HepG2 (cell line): ENCODE data around the gene NOL4L. TPM values are rescaled to one million over a fixed set of nuclear protein-coding genes. Genes with fewer than 3 reads are reported as not detected.

Experiments used
- ELF1 ChIP-seq: sonication (generic); formaldehyde crosslinking; IDR thresholded peaks from 2 replicates; pipeline ENCODE4 v1.4.0; 2020; ENCODE audit warnings: missing genetic modification reagents
- HOXA3 ChIP-seq: sonication (generic); formaldehyde crosslinking; IDR thresholded peaks from 2 replicates; pipeline ENCODE4 v1.5.0; 2020; ENCODE audit warnings: missing genetic modification reagents
- IKZF4 ChIP-seq: sonication (generic); formaldehyde crosslinking; IDR thresholded peaks from 2 replicates; pipeline ENCODE4 v1.5.1; 2020; ENCODE audit warnings: borderline replicate concordance, mild to moderate bottlenecking, low read depth, missing genetic modification reagents; ENCODE audit errors: not compliant biosample characterization
- MAFK ChIP-seq, 2 experiments: IDR thresholded peaks in 1 of 2; conservative IDR thresholded peaks in 1 of 2; 2 replicates each; pipeline ENCODE4 v1.6.1; 2011; ENCODE audit warnings: improper control_type of control experiment in 2 of 2, low read length in 2 of 2
- MEIS2 ChIP-seq: sonication (generic); formaldehyde crosslinking; IDR thresholded peaks from 2 replicates; pipeline ENCODE4 v1.9.0; 2021; ENCODE audit warnings: mild to moderate bottlenecking, missing genetic modification reagents
- MYC ChIP-seq: sonication (generic); formaldehyde crosslinking; IDR thresholded peaks from 2 replicates; pipeline ENCODE4 v1.9.0; 2021; ENCODE audit warnings: missing genetic modification reagents, borderline replicate concordance
- NFE2L1 ChIP-seq: sonication (generic); formaldehyde crosslinking; IDR thresholded peaks from 2 replicates; pipeline ENCODE4 v1.4.0; 2020; ENCODE audit warnings: missing genetic modification reagents, mild to moderate bottlenecking, borderline replicate concordance
- PAX8 ChIP-seq: sonication (generic); formaldehyde crosslinking; IDR thresholded peaks from 2 replicates; pipeline ENCODE4 v1.8.0; 2022; ENCODE audit warnings: mild to moderate bottlenecking, missing genetic modification reagents, borderline replicate concordance
- PCBP1 ChIP-seq: fragments of 200-400 bp; formaldehyde crosslinking; IDR thresholded peaks from 2 replicates; pipeline ENCODE4 v1.6.1; 2017; ENCODE audit warnings: mild to moderate bottlenecking, low read depth, low read length, borderline replicate concordance
- SPEN ChIP-seq: sonication (generic); formaldehyde crosslinking; IDR thresholded peaks from 2 replicates; pipeline ENCODE4 v1.5.1; 2020; ENCODE audit warnings: low read depth, mild to moderate bottlenecking, missing genetic modification reagents
- TCF7L2 ChIP-seq: IDR thresholded peaks from 2 replicates; pipeline ENCODE4 v1.6.1; 2011; ENCODE audit warnings: mild to moderate bottlenecking, low read depth, low read length, moderate library complexity
- TMF1 ChIP-seq: sonication (generic); formaldehyde crosslinking; IDR thresholded peaks from 2 replicates; pipeline ENCODE4 v1.8.1; 2022; ENCODE audit warnings: low read depth, missing genetic modification reagents
- ZBTB7A ChIP-seq: sonication (generic); formaldehyde crosslinking; IDR thresholded peaks from 2 replicates; pipeline ENCODE4 v1.8.0; 2022; ENCODE audit warnings: mild to moderate bottlenecking, missing genetic modification reagents
- ZNF235 ChIP-seq: sonication (generic); formaldehyde crosslinking; IDR thresholded peaks from 2 replicates; pipeline ENCODE4 v1.8.1; 2023; ENCODE audit warnings: mild to moderate bottlenecking, missing genetic modification reagents, borderline replicate concordance
- polyA plus RNA-seq, 8 experiments: library from polyadenylated mRNA; depleted of rRNA in 3 of 8; stranded (reverse) in 7 of 8; unstranded in 1 of 8; fragments of >200 nt; fragmentation: Illumina TruSeq in 4 of 8; extraction: Trizol in 4 of 8; gene quantifications; 2 replicates each; pipeline versions ENCODE4 v1.2.1 to v1.2.3, GENCODE V29; 2011 to 2016; ENCODE audit warnings: low read depth in 4 of 8, missing spikeins in 1 of 8, mixed read lengths in 1 of 8; ENCODE audit not compliant: insufficient read depth in 1 of 8
- total RNA-seq, 5 experiments: library from RNA; depleted of rRNA; stranded (reverse); fragments of >200 nt; fragmentation: Illumina TruSeq; extraction: Trizol; gene quantifications; 2 replicates each; pipeline ENCODE4 v1.2.3, GENCODE V29; 2016; ENCODE audit warnings: low read depth in 1 of 5
- TF ChIP-seq, protein P1 (sequence below): sonication (generic); formaldehyde crosslinking; IDR thresholded peaks from 2 replicates; pipeline ENCODE4 v1.5.1; 2020; ENCODE audit warnings: mild to moderate bottlenecking, missing genetic modification reagents, moderate library complexity
- TF ChIP-seq, protein P2 (sequence below): sonication (generic); formaldehyde crosslinking; conservative IDR thresholded peaks from 2 replicates; pipeline ENCODE4 v1.8.0; 2022; ENCODE audit warnings: low read depth, missing genetic modification reagents
- TF ChIP-seq, protein P3 (sequence below): sonication (generic); formaldehyde crosslinking; conservative IDR thresholded peaks from 2 replicates; pipeline ENCODE4 v1.4.0; 2020; ENCODE audit warnings: mild to moderate bottlenecking, missing genetic modification reagents, moderate library complexity
- TF ChIP-seq, protein P4 (sequence below): sonication (generic); formaldehyde crosslinking; IDR thresholded peaks from 2 replicates; pipeline ENCODE4 v1.8.1; 2022; ENCODE audit warnings: mild to moderate bottlenecking, missing genetic modification reagents

The NOL4L gene
- total and polyA plus RNA-seq, 2 of the 13 experiments (the other 11 are each of a cell fraction or from before 2014, with no cell fraction given): 16.6 to 35.4 TPM

DNA sequence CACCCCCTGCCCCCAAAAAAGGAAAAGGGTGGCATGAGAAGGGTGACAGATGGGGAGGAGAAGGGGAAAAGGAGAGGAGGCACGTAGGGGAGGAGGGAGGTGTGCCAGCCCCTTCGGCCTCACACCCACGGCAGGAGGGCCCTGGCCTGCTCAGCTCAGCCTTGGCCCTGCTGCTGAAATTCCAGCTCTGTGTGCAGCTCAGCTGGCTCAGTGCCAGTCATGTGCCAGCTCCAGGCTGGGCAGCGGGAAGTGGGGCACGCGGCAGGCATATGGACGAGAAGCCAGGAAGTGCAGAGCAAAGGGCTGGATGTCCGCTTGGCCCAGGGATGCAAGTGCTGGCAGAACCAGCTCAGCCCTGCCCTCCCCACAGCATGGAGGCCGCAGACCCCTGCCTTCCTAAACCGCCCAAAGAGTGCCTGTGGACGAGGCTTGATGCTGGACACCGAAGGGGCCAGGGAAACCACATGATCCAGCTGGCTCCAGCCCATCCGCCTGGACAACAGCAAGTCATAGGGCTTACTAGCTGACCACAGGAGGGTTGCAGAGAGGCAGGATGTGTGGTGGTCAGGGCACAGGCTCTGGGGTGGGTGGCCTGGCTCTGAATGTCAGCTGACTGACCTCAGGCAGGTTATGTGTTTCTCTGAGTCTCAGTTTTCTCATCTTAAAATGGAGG is 60.2 kb downstream of the NOL4L start (continued):
- TF ChIP-seq TCF7L2 (no peak), IKZF4 (CRISPR knock-in tag) (peak; percentile 50), HOXA3 (CRISPR knock-in tag) (0 out of 2 replicates have a peak, but pooled peaks have one; percentile 20), MAFK (conservative IDR thresholded peaks at IDR 0.05 in 1 of 2, IDR thresholded peaks at IDR 0.05 in 1 of 2; ENCODE audit: low read length in 2 of 2) (no peak), TMF1 (CRISPR knock-in tag) (no peak), MEIS2 (CRISPR knock-in tag) (no peak), MYC (CRISPR knock-in tag) (no peak), ZBTB7A (CRISPR knock-in tag) (0 out of 2 replicates have a peak, but pooled peaks have one; percentile 49), PAX8 (CRISPR knock-in tag) (no peak), PCBP1 (0 out of 2 replicates have a peak, but pooled peaks have one; percentile 40), SPEN (CRISPR knock-in tag) (no peak), ELF1 (CRISPR knock-in tag) (no peak), ZNF235 (CRISPR knock-in tag) (no peak), NFE2L1 (CRISPR knock-in tag) (no peak; the same call in 1 of the 2 replicates)
- TF ChIP-seq, protein P1, sequence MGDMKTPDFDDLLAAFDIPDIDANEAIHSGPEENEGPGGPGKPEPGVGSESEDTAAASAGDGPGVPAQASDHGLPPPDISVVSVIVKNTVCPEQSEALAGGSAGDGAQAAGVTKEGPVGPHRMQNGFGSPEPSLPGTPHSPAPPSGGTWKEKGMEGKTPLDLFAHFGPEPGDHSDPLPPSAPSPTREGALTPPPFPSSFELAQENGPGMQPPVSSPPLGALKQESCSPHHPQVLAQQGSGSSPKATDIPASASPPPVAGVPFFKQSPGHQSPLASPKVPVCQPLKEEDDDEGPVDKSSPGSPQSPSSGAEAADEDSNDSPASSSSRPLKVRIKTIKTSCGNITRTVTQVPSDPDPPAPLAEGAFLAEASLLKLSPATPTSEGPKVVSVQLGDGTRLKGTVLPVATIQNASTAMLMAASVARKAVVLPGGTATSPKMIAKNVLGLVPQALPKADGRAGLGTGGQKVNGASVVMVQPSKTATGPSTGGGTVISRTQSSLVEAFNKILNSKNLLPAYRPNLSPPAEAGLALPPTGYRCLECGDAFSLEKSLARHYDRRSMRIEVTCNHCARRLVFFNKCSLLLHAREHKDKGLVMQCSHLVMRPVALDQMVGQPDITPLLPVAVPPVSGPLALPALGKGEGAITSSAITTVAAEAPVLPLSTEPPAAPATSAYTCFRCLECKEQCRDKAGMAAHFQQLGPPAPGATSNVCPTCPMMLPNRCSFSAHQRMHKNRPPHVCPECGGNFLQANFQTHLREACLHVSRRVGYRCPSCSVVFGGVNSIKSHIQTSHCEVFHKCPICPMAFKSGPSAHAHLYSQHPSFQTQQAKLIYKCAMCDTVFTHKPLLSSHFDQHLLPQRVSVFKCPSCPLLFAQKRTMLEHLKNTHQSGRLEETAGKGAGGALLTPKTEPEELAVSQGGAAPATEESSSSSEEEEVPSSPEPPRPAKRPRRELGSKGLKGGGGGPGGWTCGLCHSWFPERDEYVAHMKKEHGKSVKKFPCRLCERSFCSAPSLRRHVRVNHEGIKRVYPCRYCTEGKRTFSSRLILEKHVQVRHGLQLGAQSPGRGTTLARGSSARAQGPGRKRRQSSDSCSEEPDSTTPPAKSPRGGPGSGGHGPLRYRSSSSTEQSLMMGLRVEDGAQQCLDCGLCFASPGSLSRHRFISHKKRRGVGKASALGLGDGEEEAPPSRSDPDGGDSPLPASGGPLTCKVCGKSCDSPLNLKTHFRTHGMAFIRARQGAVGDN (CRISPR knock-in tag): peak; percentile 77
- TF ChIP-seq, protein P2, sequence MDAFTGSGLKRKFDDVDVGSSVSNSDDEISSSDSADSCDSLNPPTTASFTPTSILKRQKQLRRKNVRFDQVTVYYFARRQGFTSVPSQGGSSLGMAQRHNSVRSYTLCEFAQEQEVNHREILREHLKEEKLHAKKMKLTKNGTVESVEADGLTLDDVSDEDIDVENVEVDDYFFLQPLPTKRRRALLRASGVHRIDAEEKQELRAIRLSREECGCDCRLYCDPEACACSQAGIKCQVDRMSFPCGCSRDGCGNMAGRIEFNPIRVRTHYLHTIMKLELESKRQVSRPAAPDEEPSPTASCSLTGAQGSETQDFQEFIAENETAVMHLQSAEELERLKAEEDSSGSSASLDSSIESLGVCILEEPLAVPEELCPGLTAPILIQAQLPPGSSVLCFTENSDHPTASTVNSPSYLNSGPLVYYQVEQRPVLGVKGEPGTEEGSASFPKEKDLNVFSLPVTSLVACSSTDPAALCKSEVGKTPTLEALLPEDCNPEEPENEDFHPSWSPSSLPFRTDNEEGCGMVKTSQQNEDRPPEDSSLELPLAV: no peak
- TF ChIP-seq, protein P3, sequence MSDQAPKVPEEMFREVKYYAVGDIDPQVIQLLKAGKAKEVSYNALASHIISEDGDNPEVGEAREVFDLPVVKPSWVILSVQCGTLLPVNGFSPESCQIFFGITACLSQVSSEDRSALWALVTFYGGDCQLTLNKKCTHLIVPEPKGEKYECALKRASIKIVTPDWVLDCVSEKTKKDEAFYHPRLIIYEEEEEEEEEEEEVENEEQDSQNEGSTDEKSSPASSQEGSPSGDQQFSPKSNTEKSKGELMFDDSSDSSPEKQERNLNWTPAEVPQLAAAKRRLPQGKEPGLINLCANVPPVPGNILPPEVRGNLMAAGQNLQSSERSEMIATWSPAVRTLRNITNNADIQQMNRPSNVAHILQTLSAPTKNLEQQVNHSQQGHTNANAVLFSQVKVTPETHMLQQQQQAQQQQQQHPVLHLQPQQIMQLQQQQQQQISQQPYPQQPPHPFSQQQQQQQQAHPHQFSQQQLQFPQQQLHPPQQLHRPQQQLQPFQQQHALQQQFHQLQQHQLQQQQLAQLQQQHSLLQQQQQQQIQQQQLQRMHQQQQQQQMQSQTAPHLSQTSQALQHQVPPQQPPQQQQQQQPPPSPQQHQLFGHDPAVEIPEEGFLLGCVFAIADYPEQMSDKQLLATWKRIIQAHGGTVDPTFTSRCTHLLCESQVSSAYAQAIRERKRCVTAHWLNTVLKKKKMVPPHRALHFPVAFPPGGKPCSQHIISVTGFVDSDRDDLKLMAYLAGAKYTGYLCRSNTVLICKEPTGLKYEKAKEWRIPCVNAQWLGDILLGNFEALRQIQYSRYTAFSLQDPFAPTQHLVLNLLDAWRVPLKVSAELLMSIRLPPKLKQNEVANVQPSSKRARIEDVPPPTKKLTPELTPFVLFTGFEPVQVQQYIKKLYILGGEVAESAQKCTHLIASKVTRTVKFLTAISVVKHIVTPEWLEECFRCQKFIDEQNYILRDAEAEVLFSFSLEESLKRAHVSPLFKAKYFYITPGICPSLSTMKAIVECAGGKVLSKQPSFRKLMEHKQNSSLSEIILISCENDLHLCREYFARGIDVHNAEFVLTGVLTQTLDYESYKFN (CRISPR knock-in tag): no peak
- TF ChIP-seq, protein P4, sequence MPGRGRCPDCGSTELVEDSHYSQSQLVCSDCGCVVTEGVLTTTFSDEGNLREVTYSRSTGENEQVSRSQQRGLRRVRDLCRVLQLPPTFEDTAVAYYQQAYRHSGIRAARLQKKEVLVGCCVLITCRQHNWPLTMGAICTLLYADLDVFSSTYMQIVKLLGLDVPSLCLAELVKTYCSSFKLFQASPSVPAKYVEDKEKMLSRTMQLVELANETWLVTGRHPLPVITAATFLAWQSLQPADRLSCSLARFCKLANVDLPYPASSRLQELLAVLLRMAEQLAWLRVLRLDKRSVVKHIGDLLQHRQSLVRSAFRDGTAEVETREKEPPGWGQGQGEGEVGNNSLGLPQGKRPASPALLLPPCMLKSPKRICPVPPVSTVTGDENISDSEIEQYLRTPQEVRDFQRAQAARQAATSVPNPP (CRISPR knock-in tag): no peak
